GM18505 (cell line): ENCODE results near the gene SRF.
"Not testable (repeated sequence)": the region's sequence is repeated elsewhere in the genome, so short reads cannot be mapped to it uniquely, and the experiment has no call there.

Experiments
- ATAC-seq: cut with Tn5 transposase; IDR thresholded peaks from one replicate; pipeline ENCODE4 v1.9.1; 2021; ENCODE audit not compliant: unreplicated experiment
- POLR2A ChIP-seq: IDR thresholded peaks from 4 replicates; pipeline ENCODE4 v1.6.1; 2011; ENCODE audit warnings: borderline replicate concordance; ENCODE audit not compliant: insufficient read depth, insufficient read length; ENCODE audit errors: extremely low read depth

Gene SRF

DNA sequence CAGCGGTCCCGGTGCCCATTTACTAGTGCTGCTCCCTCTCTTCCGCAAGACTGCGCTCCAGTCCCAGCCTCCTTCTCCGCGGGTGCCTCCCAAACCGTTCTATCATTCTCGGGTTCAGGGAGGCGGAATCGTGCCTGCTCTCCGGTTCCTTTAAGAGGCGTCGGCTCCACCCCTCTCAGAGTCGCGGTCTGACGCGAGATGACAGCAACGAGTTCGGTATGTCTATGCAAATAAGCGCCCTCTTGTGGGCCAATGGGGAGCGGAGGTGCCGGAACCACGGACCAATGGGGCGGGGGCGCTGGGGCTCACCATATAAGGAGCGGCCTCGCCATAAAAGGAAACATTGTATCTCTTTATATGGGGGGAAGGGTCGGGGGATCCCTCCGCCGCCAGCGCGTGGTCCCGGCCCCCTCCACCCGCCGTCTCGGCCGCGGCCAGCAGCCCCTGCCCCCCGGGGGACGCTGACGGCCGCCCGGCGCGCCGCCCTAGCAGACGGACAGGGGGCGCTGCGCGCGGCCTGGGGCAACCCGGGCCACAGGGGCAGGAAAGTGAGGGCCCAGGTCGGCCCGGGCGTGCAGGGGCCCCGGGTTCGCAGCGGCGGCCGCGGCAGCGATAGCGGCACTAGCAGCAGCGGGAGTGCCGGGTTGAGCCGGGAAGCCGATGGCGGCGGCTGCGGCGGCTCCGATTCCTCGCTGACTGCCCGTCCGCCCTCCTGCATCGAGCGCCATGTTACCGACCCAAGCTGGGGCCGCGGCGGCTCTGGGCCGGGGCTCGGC is at the start of gene SRF:
SRF (plus strand) TSS at position 339 of the 776 bp plus-strand sequence; CDS start at position 727, 388 bp downstream.
- peak; percentile 48 for ATAC-seq

DNA sequence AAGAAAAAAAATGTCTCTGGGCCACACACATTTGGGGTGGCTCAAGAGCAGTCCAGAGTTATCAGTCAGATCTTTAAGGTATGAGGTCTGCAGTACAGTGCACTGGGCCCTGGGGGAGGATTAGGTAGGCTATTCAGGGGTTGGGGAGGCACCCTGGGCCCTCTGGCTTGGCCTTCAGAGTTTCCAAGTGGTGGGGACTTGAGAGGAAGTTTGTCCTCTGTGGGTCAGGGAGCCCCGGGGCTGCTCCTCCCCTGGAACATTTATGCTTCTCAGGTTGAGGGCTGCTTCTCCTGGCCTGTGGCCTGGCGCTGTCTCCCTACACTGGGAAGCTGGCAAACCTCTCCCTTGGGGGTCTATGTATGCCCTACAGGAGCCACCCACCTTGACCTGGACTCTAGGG is 48.9 kb upstream of the SRF start:
- ATAC-seq = no peak
- TF ChIP-seq POLR2A = no peak

More for the DNA sequence above, at the start of gene SRF:
- TF ChIP-seq POLR2A = peak; percentile 71

DNA sequence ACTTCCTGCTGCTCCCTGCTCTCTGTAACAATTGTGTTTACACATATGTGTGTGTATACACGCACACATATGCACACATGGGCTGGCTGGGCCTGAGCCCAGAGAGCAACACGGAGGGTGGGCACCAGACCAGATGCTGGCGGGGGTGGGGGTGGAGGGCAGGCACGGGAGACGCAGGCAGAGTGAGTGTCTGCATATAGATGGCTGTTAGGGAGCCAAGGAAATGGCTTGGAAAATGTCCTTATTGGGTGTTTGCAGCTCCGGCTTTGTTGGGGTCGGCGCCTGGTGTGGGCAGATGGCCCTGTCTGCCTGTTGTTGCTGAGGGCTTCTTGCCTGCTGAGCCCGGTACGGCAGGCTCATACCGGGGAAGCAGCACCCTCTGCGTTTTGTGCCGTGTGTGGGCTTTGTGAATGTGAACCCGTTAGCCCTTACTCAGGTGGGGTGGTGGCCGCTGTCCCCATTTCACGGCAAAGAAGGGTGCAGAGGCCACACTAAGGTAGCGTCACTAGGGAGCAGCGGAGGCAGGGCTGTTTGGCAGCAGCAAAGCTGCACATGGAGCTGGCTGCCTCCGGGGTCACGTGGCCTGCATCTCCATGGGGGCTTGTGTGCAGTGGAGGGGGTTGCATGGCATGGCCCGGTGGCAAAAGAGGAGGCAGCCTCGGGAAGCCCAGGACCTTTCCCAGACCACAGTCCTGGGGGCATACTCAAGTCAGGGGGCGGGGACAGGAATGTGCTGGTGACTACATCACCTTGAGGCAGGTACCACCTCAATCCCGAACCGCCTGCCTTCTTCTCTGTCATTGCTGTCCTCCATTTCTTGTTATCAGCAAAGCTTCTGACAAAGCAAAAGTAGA is 47.4 kb upstream of the SRF start:
- ATAC-seq = no peak
- TF ChIP-seq POLR2A = no peak

GRCh38 chr6:43124481-43124880 is 46.6 kb upstream of the SRF start:
- no peak for ATAC-seq
- no peak for TF ChIP-seq POLR2A

GRCh38 chr6:43125119-43125518 is 46.0 kb upstream of the SRF start:
- no peak for ATAC-seq
- TF ChIP-seq POLR2A = no peak

DNA sequence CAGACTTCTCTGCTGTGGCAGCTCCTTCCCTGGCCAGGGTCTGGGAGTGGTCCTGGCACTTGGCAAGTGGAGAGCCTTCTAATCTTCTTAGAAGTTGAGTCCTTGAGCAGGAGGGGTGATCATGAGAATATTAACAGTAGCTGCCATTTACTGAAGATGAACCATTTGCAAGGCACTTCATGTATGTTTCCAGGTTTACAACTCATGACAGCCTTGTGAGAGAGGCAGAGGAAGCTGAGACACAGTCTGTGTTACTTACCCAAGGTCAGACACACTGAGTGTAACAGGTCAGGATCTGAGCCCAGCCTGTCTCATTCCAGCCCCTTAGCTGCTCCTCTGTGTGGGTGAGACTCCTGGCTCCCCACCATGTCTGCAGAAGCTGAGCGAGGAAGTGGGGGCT is 45.5 kb upstream of the SRF start:
- no peak for ATAC-seq

GRCh38 chr6:43127180-43127579 is 43.9 kb upstream of the SRF start:
- no peak for ATAC-seq
- TF ChIP-seq POLR2A = no peak

More for the DNA sequence above, 45.5 kb upstream of the SRF start:
- no peak for TF ChIP-seq POLR2A

DNA sequence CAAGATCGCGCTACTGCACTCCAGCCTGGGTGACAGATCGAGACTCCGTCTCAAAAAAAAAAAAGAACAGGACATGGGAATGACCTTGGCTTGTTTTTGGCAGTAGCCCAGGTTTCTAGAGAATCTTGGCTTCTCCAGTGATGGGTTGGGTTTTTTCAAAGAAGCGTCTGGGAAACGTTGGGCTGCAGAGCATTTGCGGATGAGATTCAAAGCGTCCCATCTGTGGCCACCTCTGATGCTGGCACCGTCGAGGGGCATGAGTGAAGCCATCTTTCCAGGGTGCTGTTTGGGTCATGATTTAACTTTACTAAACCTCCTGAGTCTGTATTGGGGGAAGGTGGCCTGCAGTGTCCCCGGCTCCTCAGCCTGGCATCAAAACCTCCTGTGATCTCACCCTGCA is 43.2 kb upstream of the SRF start:
- ATAC-seq = no peak
- no peak for TF ChIP-seq POLR2A

DNA sequence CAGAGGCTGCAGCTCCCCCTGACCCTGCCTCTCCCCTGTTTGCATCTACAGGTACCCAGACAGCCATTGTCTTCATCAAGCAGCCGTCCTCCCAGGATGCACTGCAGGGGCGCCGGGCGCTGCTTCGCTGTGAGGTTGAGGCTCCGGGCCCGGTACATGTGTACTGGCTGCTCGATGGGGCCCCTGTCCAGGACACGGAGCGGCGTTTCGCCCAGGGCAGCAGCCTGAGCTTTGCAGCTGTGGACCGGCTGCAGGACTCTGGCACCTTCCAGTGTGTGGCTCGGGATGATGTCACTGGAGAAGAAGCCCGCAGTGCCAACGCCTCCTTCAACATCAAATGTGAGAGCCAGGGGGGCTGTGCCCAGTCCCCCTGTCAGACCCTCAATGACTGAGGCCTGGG is 42.1 kb upstream of the SRF start:
- no peak for TF ChIP-seq POLR2A
- ATAC-seq = no peak

- no peak for TF ChIP-seq POLR2A
- no peak for ATAC-seq
Measured at GRCh38 chr6:43129434-43130194, 41.5 kb upstream of the SRF start.

DNA sequence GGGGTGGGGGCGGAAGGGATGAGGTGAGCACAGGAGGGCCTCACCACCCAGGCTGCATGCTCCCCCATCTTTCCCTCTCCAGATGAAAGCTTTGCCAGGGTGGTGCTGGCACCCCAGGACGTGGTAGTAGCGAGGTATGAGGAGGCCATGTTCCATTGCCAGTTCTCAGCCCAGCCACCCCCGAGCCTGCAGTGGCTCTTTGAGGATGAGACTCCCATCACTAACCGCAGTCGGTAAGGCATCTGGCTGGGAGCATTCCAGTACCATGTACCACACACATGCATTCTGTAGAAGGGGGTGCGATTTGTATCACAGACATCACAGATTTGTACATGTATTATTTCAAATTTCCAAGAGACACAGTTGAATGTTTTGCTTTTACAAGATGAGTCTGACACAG is 40.6 kb upstream of the SRF start:
- TF ChIP-seq POLR2A = no peak

DNA sequence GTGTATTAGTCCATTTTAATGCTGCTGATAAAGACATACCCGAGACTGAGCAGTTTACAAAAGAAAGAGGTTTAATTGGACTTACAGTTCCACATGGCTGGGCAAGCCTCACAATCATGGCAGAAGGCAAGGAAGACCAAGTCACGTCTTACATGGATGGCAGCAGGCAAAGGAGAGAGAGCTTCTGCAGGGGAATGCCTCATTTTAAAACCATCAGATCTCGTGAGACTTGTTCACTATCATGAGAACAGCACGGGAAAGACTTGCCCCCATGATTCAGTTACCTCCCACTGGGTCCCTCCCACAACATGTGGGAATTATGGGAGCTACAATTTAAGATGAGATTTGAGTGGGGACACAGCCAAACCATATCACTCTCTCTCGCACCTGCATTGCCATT is 39.7 kb upstream of the SRF start:
- not testable (repeated sequence) for ATAC-seq

More for the DNA sequence above, 40.6 kb upstream of the SRF start:
- ATAC-seq = no peak

- no peak for ATAC-seq
- TF ChIP-seq POLR2A = no peak
Measured at GRCh38 chr6:43138267-43138666, 32.8 kb upstream of the SRF start.

DNA sequence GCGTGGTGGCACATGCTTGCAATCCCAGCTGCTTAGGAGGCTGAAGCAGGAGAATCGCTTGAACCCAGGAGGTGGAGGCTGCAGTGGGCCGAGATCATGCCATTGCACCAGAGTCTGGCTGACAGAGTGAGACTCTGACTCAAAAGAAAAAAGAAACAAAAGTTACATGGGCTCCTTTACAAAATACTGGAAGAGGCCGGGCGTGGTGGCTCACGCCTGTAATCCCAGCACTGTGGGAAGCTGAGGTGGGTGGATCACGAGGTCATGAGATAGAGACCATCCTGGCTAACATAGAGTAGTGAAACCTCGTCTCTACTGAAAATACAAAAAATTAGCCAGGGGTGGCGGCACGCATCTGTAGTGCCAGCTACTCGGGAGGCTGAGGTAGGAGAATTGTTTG is 31.1 kb upstream of the SRF start:
- not testable (repeated sequence) for ATAC-seq

DNA sequence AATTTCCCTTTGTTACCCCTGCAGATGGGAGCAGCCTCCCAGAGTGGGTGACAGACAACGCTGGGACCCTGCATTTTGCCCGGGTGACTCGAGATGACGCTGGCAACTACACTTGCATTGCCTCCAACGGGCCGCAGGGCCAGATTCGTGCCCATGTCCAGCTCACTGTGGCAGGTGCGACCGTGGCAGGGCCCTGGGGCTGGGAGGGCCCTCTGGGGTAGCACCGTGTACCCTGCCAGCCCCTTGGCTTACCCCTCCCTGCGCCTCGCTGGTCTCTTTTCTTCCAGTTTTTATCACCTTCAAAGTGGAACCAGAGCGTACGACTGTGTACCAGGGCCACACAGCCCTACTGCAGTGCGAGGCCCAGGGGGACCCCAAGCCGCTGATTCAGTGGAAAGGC is 29.4 kb upstream of the SRF start:
- no peak for TF ChIP-seq POLR2A
- ATAC-seq = no peak
